Keratinocyte (primary cell): ENCODE results near the gene RBMS3. TPM values are rescaled to one million over a fixed set of nuclear protein-coding genes. Genes with fewer than 3 reads are reported as not detected.

ENCODE experiments used
- DNase-seq: peaks from one replicate; pipeline ENCODE4 v3.0.0-alpha.2; 2011; ENCODE audit warnings: low read depth, missing footprints, low spot score
- FAIRE-seq: peaks from 2 replicates; lab custom pipeline; 2011; peaks lifted over from hg19 to GRCh38; lab: Jason Lieb, UNC
- H2AFZ ChIP-seq: 2 replicates; pipeline ENCODE4 v1.6.0; 2012; ENCODE audit warnings: low read length, control low read depth, inconsistent platforms; ENCODE audit not compliant: control insufficient read depth
- H3K27ac ChIP-seq: 2 replicates; pipeline ENCODE4 v1.5.1; 2011; ENCODE audit warnings: low read length; ENCODE audit not compliant: control insufficient read depth, insufficient read depth
- H3K27me3 ChIP-seq: 3 replicates; pipeline ENCODE4 v1.6.0; 2011; ENCODE audit warnings: low read length; ENCODE audit not compliant: control insufficient read depth, insufficient read depth; ENCODE audit errors: extremely low read depth
- H3K36me3 ChIP-seq, 2 experiments: 2 replicates in 1 of 2; 3 replicates in 1 of 2; pipeline ENCODE4 v1.5.1; 2011; ENCODE audit warnings: low read length in 2 of 2, mild to moderate bottlenecking in 1 of 2; ENCODE audit not compliant: control insufficient read depth in 2 of 2, insufficient read depth in 2 of 2; ENCODE audit errors: extremely low read depth in 1 of 2
- H3K4me1 ChIP-seq: 3 replicates; pipeline ENCODE4 v1.5.1; 2011; ENCODE audit warnings: low read length; ENCODE audit not compliant: control insufficient read depth, insufficient read depth; ENCODE audit errors: extremely low read depth
- H3K4me2 ChIP-seq: 3 replicates; pipeline ENCODE4 v1.6.0; 2011; ENCODE audit warnings: low read depth, low read length; ENCODE audit not compliant: control insufficient read depth, insufficient read depth; ENCODE audit errors: extremely low read depth
- H3K4me3 ChIP-seq, 3 experiments: fragments of 200-600 bp in 1 of 3; sonication (generic) in 1 of 3; 2 replicates in 2 of 3; 3 replicates in 1 of 3; pipeline ENCODE4 v1.5.1; 2011 to 2016; ENCODE audit warnings: low read length in 3 of 3, mild to moderate bottlenecking in 3 of 3, control low read depth in 2 of 3, inconsistent platforms in 1 of 3, low read depth in 1 of 3, mixed read lengths in 1 of 3, mixed run types in 1 of 3, moderate library complexity in 1 of 3; ENCODE audit not compliant: control insufficient read depth in 2 of 3, insufficient read depth in 2 of 3; ENCODE audit errors: extremely low read depth in 1 of 3
- H3K79me2 ChIP-seq: 2 replicates; pipeline ENCODE4 v1.6.0; 2012; ENCODE audit warnings: low read length; ENCODE audit not compliant: control insufficient read depth, insufficient read depth
- H3K9ac ChIP-seq: 3 replicates; pipeline ENCODE4 v1.6.0; 2011; ENCODE audit warnings: low read length; ENCODE audit not compliant: control insufficient read depth, insufficient read depth; ENCODE audit errors: extremely low read depth
- H3K9me1 ChIP-seq: 3 replicates; pipeline ENCODE4 v1.6.0; 2011; ENCODE audit warnings: low read length; ENCODE audit not compliant: control insufficient read depth, insufficient read depth; ENCODE audit errors: extremely low read depth
- H3K9me3 ChIP-seq: 2 replicates; pipeline ENCODE4 v1.5.1; 2012; ENCODE audit warnings: low read depth, low read length; ENCODE audit not compliant: control insufficient read depth
- H4K20me1 ChIP-seq: 3 replicates; pipeline ENCODE4 v1.6.0; 2011; ENCODE audit warnings: low read length; ENCODE audit not compliant: control insufficient read depth, insufficient read depth; ENCODE audit errors: extremely low read depth
- EZH2 ChIP-seq: IDR thresholded peaks from one replicate; pipeline ENCODE4 v1.6.1; 2012; ENCODE audit warnings: inconsistent platforms, mild to moderate bottlenecking, low read length, moderate library complexity
- dilution Hi-C: fragments of 300-500 bp; cut with MboI; formaldehyde crosslinking; loops from one replicate; pipeline ENCODE4 v1.7.0; 2020; ENCODE audit warnings: low sequenced_read_pairs; ENCODE audit not compliant: extremely low pct_ligation_motif_present
- polyA plus RNA-seq, 5 experiments: library from polyadenylated mRNA; depleted of rRNA in 3 of 5; stranded (reverse) in 3 of 5; stranded (forward) in 1 of 5; unstranded in 1 of 5; fragments of >200 nt; gene quantifications; 1 replicate in 1 of 5; 2 replicates in 3 of 5; 3 replicates in 1 of 5; pipeline versions ENCODE4 v1.2.1 to v1.2.3, GENCODE V29; 2011 to 2012; ENCODE audit warnings: missing spikeins in 2 of 5, low read depth in 1 of 5, low replicate concordance in 1 of 5
- TF ChIP-seq, protein P1 (sequence below), 3 experiments: IDR thresholded peaks in 1 of 3; conservative IDR thresholded peaks in 1 of 3; optimal IDR thresholded peaks in 1 of 3; 2 replicates in 2 of 3; 3 replicates in 1 of 3; pipeline versions ENCODE3 to v1.5.1; 2011; ENCODE audit warnings: low read length in 3 of 3, mild to moderate bottlenecking in 3 of 3, moderate library complexity in 2 of 3, control low read depth in 1 of 3, inconsistent platforms in 1 of 3; ENCODE audit not compliant: insufficient read depth in 2 of 3; ENCODE audit errors: extremely low read depth in 1 of 3

The RBMS3 gene
- polyA plus RNA-seq, 1 donor (not counting 4 experiments of a cell fraction or from before 2014, with no cell fraction given) = 2.3 TPM

DNA sequence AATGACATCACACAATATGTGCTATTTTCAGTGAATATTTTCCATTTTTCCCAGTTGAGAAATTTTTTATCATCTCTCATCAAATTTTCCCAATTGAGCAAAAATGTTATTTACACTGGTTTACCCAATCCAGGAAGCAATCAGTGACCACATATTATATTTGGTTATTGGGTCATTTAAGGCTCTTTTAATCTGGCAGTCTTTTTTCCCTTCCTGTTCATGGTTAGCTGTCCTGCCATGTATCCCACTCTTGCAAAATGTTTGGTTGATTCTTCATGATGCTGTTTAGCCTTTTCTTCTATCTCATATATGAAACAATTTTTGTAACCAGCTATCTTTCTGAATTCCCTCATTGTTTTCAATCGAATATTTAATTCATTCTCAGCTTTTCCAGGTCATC is 626.0 kb downstream of the RBMS3 start:
- dilution Hi-C loops = no loop called here
- Histone ChIP-seq H4K20me1 (no peaks in the 10 kb centered on the region), H3K4me3 (no peak overlapping the region), H3K9me3 (no peaks in the 10 kb centered on the region), H3K9ac (no peak overlapping the region), H3K9me1 (no peaks in the 10 kb centered on the region), H3K79me2 (no peaks in the 10 kb centered on the region), H2AFZ (no peak overlapping the region), H3K4me2 (no peak overlapping the region), H3K4me1 (no peaks in the 10 kb centered on the region), H3K27ac (no peak overlapping the region), H3K27me3 (no peaks in the 10 kb centered on the region), H3K36me3 (no peaks in the 10 kb centered on the region)
- TF ChIP-seq EZH2 = no peak
- TF ChIP-seq, protein P1, sequence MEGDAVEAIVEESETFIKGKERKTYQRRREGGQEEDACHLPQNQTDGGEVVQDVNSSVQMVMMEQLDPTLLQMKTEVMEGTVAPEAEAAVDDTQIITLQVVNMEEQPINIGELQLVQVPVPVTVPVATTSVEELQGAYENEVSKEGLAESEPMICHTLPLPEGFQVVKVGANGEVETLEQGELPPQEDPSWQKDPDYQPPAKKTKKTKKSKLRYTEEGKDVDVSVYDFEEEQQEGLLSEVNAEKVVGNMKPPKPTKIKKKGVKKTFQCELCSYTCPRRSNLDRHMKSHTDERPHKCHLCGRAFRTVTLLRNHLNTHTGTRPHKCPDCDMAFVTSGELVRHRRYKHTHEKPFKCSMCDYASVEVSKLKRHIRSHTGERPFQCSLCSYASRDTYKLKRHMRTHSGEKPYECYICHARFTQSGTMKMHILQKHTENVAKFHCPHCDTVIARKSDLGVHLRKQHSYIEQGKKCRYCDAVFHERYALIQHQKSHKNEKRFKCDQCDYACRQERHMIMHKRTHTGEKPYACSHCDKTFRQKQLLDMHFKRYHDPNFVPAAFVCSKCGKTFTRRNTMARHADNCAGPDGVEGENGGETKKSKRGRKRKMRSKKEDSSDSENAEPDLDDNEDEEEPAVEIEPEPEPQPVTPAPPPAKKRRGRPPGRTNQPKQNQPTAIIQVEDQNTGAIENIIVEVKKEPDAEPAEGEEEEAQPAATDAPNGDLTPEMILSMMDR (optimal IDR thresholded peaks at IDR 0.05 in 1 of 3, IDR thresholded peaks at IDR 0.05 in 1 of 3, conservative IDR thresholded peaks at IDR 0.05 in 1 of 3; ENCODE audit: extremely low read depth in 1 of 3, insufficient read depth in 2 of 3, low read length in 3 of 3) = no peak
- FAIRE-seq (no peak), DNase-seq (no peak)

DNA sequence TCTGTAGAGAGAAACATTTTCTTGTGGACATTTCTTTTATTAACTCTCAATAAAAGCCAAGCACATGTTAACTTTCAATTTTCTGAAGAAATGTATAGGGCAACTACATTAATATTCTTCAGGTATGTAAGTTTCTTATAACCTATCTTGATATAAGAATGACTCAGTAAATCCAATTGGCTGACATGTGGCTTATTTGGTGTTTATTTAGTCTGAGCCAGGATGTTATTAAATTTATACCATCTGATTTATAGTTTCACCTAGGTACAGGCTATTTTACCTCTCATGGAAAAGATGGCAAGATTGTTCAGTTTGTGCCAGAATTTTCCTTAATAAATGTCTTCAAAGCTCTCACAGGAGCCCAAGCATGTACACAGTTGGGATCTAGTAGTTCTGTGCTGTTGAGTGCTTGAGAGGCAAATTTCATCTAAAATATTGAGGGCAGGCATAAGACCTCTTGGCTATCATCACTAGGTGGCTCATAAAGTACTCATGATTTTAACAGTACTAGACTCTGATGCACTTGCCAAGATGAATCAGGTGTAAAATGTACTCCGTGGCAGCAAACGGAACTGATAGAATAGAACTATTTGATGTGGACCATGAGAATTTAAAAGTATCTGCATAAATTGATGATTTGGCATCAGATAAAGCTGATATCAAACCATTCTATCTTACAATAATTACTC is 631.9 kb downstream of the RBMS3 start:
- Histone ChIP-seq H3K27me3 (no peaks in the 10 kb centered on the region), H3K9ac (no peak overlapping the region), H3K4me1 (no peaks in the 10 kb centered on the region), H2AFZ (no peak overlapping the region), H3K27ac (no peak overlapping the region), H3K9me3 (no peaks in the 10 kb centered on the region), H4K20me1 (no peaks in the 10 kb centered on the region), H3K9me1 (no peaks in the 10 kb centered on the region), H3K4me3 (no peak overlapping the region), H3K4me2 (no peak overlapping the region), H3K79me2 (no peaks in the 10 kb centered on the region), H3K36me3 (no peaks in the 10 kb centered on the region)
- FAIRE-seq (no peak), DNase-seq (no peak)
- dilution Hi-C loops = no loop called here
- TF ChIP-seq, protein P1 (optimal IDR thresholded peaks at IDR 0.05 in 1 of 3, IDR thresholded peaks at IDR 0.05 in 1 of 3, conservative IDR thresholded peaks at IDR 0.05 in 1 of 3; ENCODE audit: extremely low read depth in 1 of 3, insufficient read depth in 2 of 3, low read length in 3 of 3) = no peak
- TF ChIP-seq EZH2 = no peak
